ENCODE results near the gene B4GAT1. TPM values are rescaled to one million over a fixed set of nuclear protein-coding genes. Genes with fewer than 3 reads are reported as not detected.

B4GAT1 gene
- polyA plus RNA-seq, 2 of the 4 experiments (the other 2 are of a cell fraction) = 11.0 to 18.0 TPM

DNA sequence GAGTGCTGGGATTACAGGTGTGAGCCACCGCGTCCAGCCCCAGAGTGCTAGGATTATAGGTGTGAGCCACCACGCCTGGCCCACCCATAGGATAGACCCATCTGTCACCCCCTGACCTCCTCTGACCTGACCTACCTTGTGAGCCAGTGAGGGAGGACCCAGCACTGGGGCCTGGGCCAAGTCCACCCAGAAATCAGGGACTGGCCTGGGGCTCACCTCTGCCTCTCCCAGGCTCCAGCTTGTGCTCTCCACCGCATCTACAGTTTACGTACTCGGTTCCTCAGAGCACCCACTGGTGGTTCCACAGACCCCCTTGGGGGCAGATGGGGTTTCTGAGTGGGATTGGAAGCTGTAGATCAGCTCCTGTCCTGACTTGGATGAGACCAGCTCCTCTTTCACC lies 17.7 kb upstream of the B4GAT1 start:
- no peaks in the 10 kb centered on the region for H3K9me3 ChIP-seq
- no peak for TF ChIP-seq CBX8 (IDR thresholded peaks at IDR 0.05)
- no peak for TF ChIP-seq KDM5A (IDR thresholded peaks at IDR 0.05)
- no peak for TF ChIP-seq FOXS1 (CRISPR knock-in tag; IDR thresholded peaks at IDR 0.05)
- TF ChIP-seq, protein P1, sequence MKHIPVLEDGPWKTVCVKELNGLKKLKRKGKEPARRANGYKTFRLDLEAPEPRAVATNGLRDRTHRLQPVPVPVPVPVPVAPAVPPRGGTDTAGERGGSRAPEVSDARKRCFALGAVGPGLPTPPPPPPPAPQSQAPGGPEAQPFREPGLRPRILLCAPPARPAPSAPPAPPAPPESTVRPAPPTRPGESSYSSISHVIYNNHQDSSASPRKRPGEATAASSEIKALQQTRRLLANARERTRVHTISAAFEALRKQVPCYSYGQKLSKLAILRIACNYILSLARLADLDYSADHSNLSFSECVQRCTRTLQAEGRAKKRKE (CRISPR knock-in tag; IDR thresholded peaks at IDR 0.05; ENCODE audit: low read depth) = no peak
- no peak for TF ChIP-seq CHD2 (IDR thresholded peaks at IDR 0.05; ENCODE audit: low read length, partially characterized antibody)
- no peak for TF ChIP-seq POLR2A (IDR thresholded peaks at IDR 0.05; ENCODE audit: low read length)
- TF ChIP-seq NR3C1 (IDR thresholded peaks at IDR 0.05) = no peak
- no peak for TF ChIP-seq CBX2 (IDR thresholded peaks at IDR 0.05; ENCODE audit: borderline replicate concordance, low read depth)
- TF ChIP-seq BHLHE40 (IDR thresholded peaks at IDR 0.05; ENCODE audit: low read depth, low read length) = no peak
- TF ChIP-seq ZFP36 (IDR thresholded peaks at IDR 0.05; ENCODE audit: borderline replicate concordance, partially characterized antibody) = no peak
- no peak for TF ChIP-seq RNF2 (IDR thresholded peaks at IDR 0.05; ENCODE audit: borderline replicate concordance, low read depth)
- H3K4me2 ChIP-seq = no peak overlapping the region
- no peak for ATAC-seq
- H3K4me3 ChIP-seq = no peak overlapping the region
- 0 out of 3 replicates have a peak, but pooled peaks cover 1% of the 10 kb centered on the region for H3K4me1 ChIP-seq
- no peak overlapping the region for H3K27ac ChIP-seq
- CTCF ChIA-PET = interaction anchor here (0.6 to 4.3 kb wide), 9 partner anchors 12 to 97 kb away, joined by 3 to 19 read pairs (median 4); partner anchors contain the start of genes BRMS1 and NPAS4
- POLR2A ChIA-PET = no interaction called here
- no peak for DNase-seq (ENCODE audit: low read depth in 1 of 2, low spot score in 1 of 2)
- 94% methylated on average over 6 of the region's 6 CpGs for WGBS (ENCODE audit: missing lambda C conversion rate)
- no peak for FAIRE-seq

DNA sequence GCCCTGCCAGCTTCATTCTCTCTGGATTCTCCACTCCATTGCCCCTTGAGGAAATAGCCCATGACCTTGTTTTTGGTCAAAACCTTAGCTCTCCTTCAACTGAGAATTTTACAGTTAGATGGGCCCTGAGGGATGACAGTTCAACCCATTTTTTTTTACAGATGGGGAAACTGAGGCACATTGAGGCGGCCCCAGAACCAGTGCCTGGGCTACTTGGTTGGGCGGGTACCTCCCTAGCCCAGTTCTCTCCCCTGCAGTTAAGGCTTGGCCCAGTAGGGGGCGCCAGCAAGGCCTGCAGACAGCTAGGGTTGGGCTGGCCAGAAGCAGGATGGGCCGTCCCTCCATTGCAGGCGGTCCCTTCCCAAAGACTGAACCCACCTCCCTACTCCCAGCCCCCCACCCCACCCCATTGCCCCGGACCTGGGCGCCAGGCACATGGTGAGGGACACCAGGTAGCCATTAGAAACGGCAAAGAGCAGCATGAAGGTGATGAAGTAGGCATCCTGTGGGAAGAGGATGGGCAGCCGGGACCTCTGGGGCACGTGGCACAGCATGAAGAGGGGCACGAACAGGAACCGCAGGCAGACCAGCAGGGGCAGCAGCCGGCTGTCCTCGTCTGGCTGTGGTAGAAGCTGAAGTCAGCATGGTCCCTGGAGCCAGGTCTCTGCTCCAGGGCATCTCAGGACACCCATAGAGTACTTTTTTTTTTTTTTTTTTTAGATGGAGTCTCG lies 16.5 kb upstream of the B4GAT1 start:
- Histone ChIP-seq H3K27ac (no peak overlapping the region), H3K4me2 (no peak overlapping the region), H3K9me3 (no peaks in the 10 kb centered on the region), H3K4me3 (no peak overlapping the region), H3K4me1 (no peaks in the 10 kb centered on the region)
- DNase-seq (ENCODE audit: low read depth in 1 of 2, low spot score in 1 of 2) = peak; percentile 59 to 64
- CTCF ChIA-PET = interaction anchor here (0.5 to 4.3 kb wide), 31 partner anchors 8 to 705 kb away, joined by 3 to 19 read pairs (median 4); partner anchors contain the start of genes B4GAT1, BRMS1, NPAS4 and SLC29A2
- peak; percentile 44 to 75; a peak in 4 of 6 replicates for ATAC-seq
- FAIRE-seq = no peak
- POLR2A ChIA-PET = no interaction called here
- TF ChIP-seq, protein P2, sequence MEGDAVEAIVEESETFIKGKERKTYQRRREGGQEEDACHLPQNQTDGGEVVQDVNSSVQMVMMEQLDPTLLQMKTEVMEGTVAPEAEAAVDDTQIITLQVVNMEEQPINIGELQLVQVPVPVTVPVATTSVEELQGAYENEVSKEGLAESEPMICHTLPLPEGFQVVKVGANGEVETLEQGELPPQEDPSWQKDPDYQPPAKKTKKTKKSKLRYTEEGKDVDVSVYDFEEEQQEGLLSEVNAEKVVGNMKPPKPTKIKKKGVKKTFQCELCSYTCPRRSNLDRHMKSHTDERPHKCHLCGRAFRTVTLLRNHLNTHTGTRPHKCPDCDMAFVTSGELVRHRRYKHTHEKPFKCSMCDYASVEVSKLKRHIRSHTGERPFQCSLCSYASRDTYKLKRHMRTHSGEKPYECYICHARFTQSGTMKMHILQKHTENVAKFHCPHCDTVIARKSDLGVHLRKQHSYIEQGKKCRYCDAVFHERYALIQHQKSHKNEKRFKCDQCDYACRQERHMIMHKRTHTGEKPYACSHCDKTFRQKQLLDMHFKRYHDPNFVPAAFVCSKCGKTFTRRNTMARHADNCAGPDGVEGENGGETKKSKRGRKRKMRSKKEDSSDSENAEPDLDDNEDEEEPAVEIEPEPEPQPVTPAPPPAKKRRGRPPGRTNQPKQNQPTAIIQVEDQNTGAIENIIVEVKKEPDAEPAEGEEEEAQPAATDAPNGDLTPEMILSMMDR (IDR thresholded peaks at IDR 0.05) = peak; percentile 58
- TF ChIP-seq, protein P3, sequence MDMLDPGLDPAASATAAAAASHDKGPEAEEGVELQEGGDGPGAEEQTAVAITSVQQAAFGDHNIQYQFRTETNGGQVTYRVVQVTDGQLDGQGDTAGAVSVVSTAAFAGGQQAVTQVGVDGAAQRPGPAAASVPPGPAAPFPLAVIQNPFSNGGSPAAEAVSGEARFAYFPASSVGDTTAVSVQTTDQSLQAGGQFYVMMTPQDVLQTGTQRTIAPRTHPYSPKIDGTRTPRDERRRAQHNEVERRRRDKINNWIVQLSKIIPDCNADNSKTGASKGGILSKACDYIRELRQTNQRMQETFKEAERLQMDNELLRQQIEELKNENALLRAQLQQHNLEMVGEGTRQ (IDR thresholded peaks at IDR 0.05) = no peak
- 67% methylated on average over 12 of the region's 15 CpGs for WGBS (ENCODE audit: missing lambda C conversion rate)

DNA sequence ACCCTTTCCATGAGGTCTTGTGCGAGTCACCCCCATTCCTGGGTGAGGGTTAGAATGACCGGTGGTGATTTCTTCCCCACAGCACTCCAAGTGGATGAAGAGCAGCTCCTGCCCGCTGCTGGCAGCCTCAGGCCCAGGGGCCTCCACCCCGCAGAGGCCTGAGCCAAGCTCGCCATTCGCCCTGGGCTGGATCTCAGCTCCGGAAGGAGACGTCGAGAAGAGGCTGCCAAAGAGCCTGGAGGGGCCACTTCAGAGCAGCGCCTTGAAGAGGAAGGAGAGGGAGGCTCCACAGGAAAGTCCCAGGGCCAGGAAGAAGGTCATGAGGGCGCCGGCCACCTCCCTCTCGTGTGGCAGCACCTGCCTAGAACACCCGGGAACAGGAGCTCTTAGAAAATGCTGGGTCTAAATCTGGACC lies 15.8 kb upstream of the B4GAT1 start:
- Histone ChIP-seq H3K4me1 (no peaks in the 10 kb centered on the region), H3K9me3 (no peaks in the 10 kb centered on the region), H3K4me3 (no peak overlapping the region), H3K27ac (no peak overlapping the region), H3K4me2 (no peak overlapping the region)
- ChIA-PET POLR2A (no interaction called here), CTCF (interaction anchor here (0.5 to 4.3 kb wide), 31 partner anchors 7 to 470 kb away, joined by 3 to 19 read pairs (median 4); partner anchors contain the start of genes B4GAT1, BRMS1, RIN1 and SLC29A2)
- TF ChIP-seq HOXB5 (CRISPR knock-in tag; IDR thresholded peaks at IDR 0.05) (no peak), CBX8 (IDR thresholded peaks at IDR 0.05) (no peak), ZNF302 (CRISPR knock-in tag; IDR thresholded peaks at IDR 0.05) (no peak), ZSCAN20 (CRISPR knock-in tag; IDR thresholded peaks at IDR 0.05) (no peak), RAD21 (conservative IDR thresholded peaks at IDR 0.05 in 1 of 2, IDR thresholded peaks at IDR 0.05 in 1 of 2) (no peak), FOSB (CRISPR knock-in tag; IDR thresholded peaks at IDR 0.05) (no peak), NPAS2 (CRISPR knock-in tag; IDR thresholded peaks at IDR 0.05; ENCODE audit: borderline replicate concordance) (no peak), HOXB13 (CRISPR knock-in tag; IDR thresholded peaks at IDR 0.05; ENCODE audit: low read depth) (no peak), HEYL (CRISPR knock-in tag; IDR thresholded peaks at IDR 0.05) (no peak), POLR2A (IDR thresholded peaks at IDR 0.05; ENCODE audit: low read length) (no peak), CHD4 (IDR thresholded peaks at IDR 0.05; ENCODE audit: borderline replicate concordance) (no peak), RNF2 (IDR thresholded peaks at IDR 0.05; ENCODE audit: borderline replicate concordance, low read depth) (no peak), HDAC2 (IDR thresholded peaks at IDR 0.05) (no peak)
- TF ChIP-seq, protein P4, sequence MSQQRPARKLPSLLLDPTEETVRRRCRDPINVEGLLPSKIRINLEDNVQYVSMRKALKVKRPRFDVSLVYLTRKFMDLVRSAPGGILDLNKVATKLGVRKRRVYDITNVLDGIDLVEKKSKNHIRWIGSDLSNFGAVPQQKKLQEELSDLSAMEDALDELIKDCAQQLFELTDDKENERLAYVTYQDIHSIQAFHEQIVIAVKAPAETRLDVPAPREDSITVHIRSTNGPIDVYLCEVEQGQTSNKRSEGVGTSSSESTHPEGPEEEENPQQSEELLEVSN (IDR thresholded peaks at IDR 0.05; ENCODE audit: borderline replicate concordance, low read depth) = no peak
- TF ChIP-seq, protein P5, sequence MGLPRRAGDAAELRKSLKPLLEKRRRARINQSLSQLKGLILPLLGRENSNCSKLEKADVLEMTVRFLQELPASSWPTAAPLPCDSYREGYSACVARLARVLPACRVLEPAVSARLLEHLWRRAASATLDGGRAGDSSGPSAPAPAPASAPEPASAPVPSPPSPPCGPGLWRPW (IDR thresholded peaks at IDR 0.05) = no peak
- WGBS (ENCODE audit: missing lambda C conversion rate) = 91% methylated on average over 13 of the region's 14 CpGs
- ATAC-seq (no peak), DNase-seq (ENCODE audit: low read depth in 1 of 2, low spot score in 1 of 2) (no peak), FAIRE-seq (no peak)
